Endothelial cell of umbilical vein (primary cell): ENCODE data around the gene SFI1.

Experiments
- CTCF ChIP-seq, 2 donors: IDR thresholded peaks; 1 replicate in 1 of 2; 2 replicates in 1 of 2; pipeline ENCODE4 v1.5.1; 2011; ENCODE audit warnings: low read length in 2 of 2, mild to moderate bottlenecking in 2 of 2, moderate library complexity in 2 of 2, control low read depth in 1 of 2, inconsistent platforms in 1 of 2, low read depth in 1 of 2; ENCODE audit not compliant: insufficient read depth in 1 of 2; ENCODE audit errors: extremely low read depth in 1 of 2
- EZH2 ChIP-seq: IDR thresholded peaks from 2 replicates; pipeline ENCODE4 v1.6.1; 2012; ENCODE audit warnings: borderline replicate concordance, low read depth, mild to moderate bottlenecking, moderate library complexity, low read length, inconsistent platforms; ENCODE audit not compliant: severe bottlenecking
- GATA2 ChIP-seq: IDR thresholded peaks from 2 replicates; pipeline ENCODE4 v1.7.0; 2011; ENCODE audit warnings: low read depth, mild to moderate bottlenecking, moderate library complexity, mixed read lengths, low read length; ENCODE audit not compliant: insufficient read length, insufficient read depth
- MAX ChIP-seq: IDR thresholded peaks from 2 replicates; pipeline ENCODE4 v1.6.1; 2011; ENCODE audit not compliant: insufficient read depth, insufficient read length
- MYC ChIP-seq: IDR thresholded peaks from one replicate; pipeline ENCODE4 v1.6.1; 2011; ENCODE audit warnings: mild to moderate bottlenecking, low read depth, low read length
- POLR2A ChIP-seq: IDR thresholded peaks from 2 replicates; pipeline ENCODE4 v1.6.1; 2012; ENCODE audit warnings: low read depth, mild to moderate bottlenecking, control low read depth, low read length
- POLR2AphosphoS5 ChIP-seq: IDR thresholded peaks from 2 replicates; pipeline ENCODE4 v1.6.1; 2012; ENCODE audit warnings: low read depth, mild to moderate bottlenecking, control low read depth, low read length, moderate library complexity; ENCODE audit not compliant: insufficient read depth

- TF ChIP-seq CTCF (IDR thresholded peaks at IDR 0.05; ENCODE audit: extremely low read depth in 1 of 2, insufficient read depth in 1 of 2, low read depth in 1 of 2, low read length in 2 of 2) (no peak), POLR2A (no peak), EZH2 (no peak), MYC (no peak), POLR2AphosphoS5 (no peak), MAX (no peak), GATA2 (no peak)
Observed at GRCh38 chr22:31652088-31652487, 155.8 kb downstream of the SFI1 start.
